ENCODE measurements around the gene DNAH17.

DNA sequence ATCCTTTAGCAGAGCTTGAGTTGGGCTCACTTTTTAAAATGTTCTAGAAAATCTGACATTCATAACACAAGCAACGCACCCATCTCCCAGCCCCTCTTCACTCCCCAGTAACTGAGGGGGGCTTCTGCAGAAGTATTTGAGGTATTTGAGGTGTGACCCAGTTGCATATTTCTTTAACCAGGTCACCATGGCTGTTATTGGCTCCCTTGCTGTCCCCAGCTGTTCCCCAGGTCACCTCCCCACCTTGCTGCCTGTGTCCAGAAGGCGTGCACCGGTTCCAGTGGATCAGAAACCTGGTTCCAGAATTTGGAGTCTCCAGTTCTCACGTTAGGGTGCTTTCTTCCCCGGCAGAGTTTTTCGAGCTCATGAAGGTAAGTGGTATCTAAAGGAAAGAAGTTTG, 184.9 kb downstream of the DNAH17 start:
- no peak for TF ChIP-seq CTCF (IDR thresholded peaks at IDR 0.05)
- TF ChIP-seq EZH2 (IDR thresholded peaks at IDR 0.05), result no peak
